ENCODE data around the gene EVL. TPM values are rescaled to one million over a fixed set of nuclear protein-coding genes. Genes with fewer than 3 reads are reported as not detected.
"Not testable (repeated sequence)": the region's sequence is repeated elsewhere in the genome, so short reads cannot be mapped to it uniquely, and the experiment has no call there.

EVL gene
- total RNA-seq: 10 to 100 TPM; 47.1 to 68.9 TPM
- long read RNA-seq, donor 1, transcript EVL-202 (14 exons, 2,353 nt): major isoform, 6 of 21 reads
- long read RNA-seq, donor 1, partial matches to known transcripts: 5 of 21 reads
- long read RNA-seq, donor 1, other reads (novel, unspliced or antisense): 9 of 21 reads
- long read RNA-seq, donor 2, partial matches to known transcripts: 1 of 7 reads
- long read RNA-seq, donor 2, other reads (novel, unspliced or antisense): 3 of 7 reads

- DNase-seq (ENCODE audit: low spot score): peak; percentile 86
- intact Hi-C loops (cut with DNase I): no loop called here
Observed at GRCh38 chr14:100065111-100065871, at the start of gene EVL. Gene EVL (plus strand): TSS chr14:100065422. CDS start chr14:100065501, 79 bp downstream.

GRCh38 chr14:100017553-100017952 is 47.7 kb upstream of the EVL start:
- intact Hi-C loops (cut with DNase I): no loop called here
- DNase-seq (ENCODE audit: low spot score): no peak

- DNase-seq (ENCODE audit: low spot score): no peak
- intact Hi-C loops (cut with DNase I): no loop called here
Observed at GRCh38 chr14:100018054-100018453, 47.2 kb upstream of the EVL start.

GRCh38 chr14:100018482-100018881 is 46.7 kb upstream of the EVL start:
- no peak for DNase-seq (ENCODE audit: low spot score)
- intact Hi-C loops (cut with DNase I): no loop called here

GRCh38 chr14:100019156-100019744 is 46.0 kb upstream of the EVL start:
- intact Hi-C loops (cut with DNase I): no loop called here
- DNase-seq (ENCODE audit: low spot score): no peak

- no peak for DNase-seq (ENCODE audit: low spot score)
- intact Hi-C loops (cut with DNase I): no loop called here
Observed at GRCh38 chr14:100020629-100021028, 44.6 kb upstream of the EVL start.

- intact Hi-C loops (cut with DNase I): no loop called here
- DNase-seq (ENCODE audit: low spot score): no peak
Observed at GRCh38 chr14:100022772-100023451, 42.3 kb upstream of the EVL start.

GRCh38 chr14:100025111-100025510 is 40.1 kb upstream of the EVL start:
- DNase-seq (ENCODE audit: low spot score): no peak
- intact Hi-C loops (cut with DNase I): no loop called here

- no peak for DNase-seq (ENCODE audit: low spot score)
- intact Hi-C loops (cut with DNase I): no loop called here
Observed at GRCh38 chr14:100027771-100028490, 37.3 kb upstream of the EVL start.

GRCh38 chr14:100028990-100029677 is 36.1 kb upstream of the EVL start:
- intact Hi-C loops (cut with DNase I): no loop called here

GRCh38 chr14:100030006-100030405 is 35.2 kb upstream of the EVL start:
- DNase-seq (ENCODE audit: low spot score); intact Hi-C loops (cut with DNase I): not testable (repeated sequence)

More at GRCh38 chr14:100028990-100029677, 36.1 kb upstream of the EVL start:
- DNase-seq (ENCODE audit: low spot score): no peak

GRCh38 chr14:100030452-100031153 is 34.6 kb upstream of the EVL start:
- DNase-seq (ENCODE audit: low spot score): no peak
- intact Hi-C loops (cut with DNase I): no loop called here

- intact Hi-C loops (cut with DNase I): no loop called here
- DNase-seq (ENCODE audit: low spot score): no peak
Observed at GRCh38 chr14:100031506-100032281, 33.5 kb upstream of the EVL start.

GRCh38 chr14:100032738-100033137 is 32.5 kb upstream of the EVL start:
- DNase-seq (ENCODE audit: low spot score): no peak
- intact Hi-C loops (cut with DNase I): no loop called here

GRCh38 chr14:100033347-100034075 is 31.7 kb upstream of the EVL start:
- DNase-seq (ENCODE audit: low spot score): no peak
- intact Hi-C loops (cut with DNase I): no loop called here

- no peak for DNase-seq (ENCODE audit: low spot score)
- intact Hi-C loops (cut with DNase I): no loop called here
Observed at GRCh38 chr14:100034468-100034867, 30.8 kb upstream of the EVL start.

- DNase-seq (ENCODE audit: low spot score): no peak
- intact Hi-C loops (cut with DNase I): no loop called here
Observed at GRCh38 chr14:100034961-100035500, 30.2 kb upstream of the EVL start.
